NCI-H460 (cell line): ENCODE data around the gene CRB2. TPM values are rescaled to one million over a fixed set of nuclear protein-coding genes. Genes with fewer than 3 reads are reported as not detected.
"Not testable (repeated sequence)": the region's sequence is repeated elsewhere in the genome, so short reads cannot be mapped to it uniquely, and the experiment has no call there.

Experiments used
- DNase-seq: peaks from one replicate; pipeline ENCODE4 v3.0.0-alpha.2; 2016; ENCODE audit warnings: low read depth; ENCODE audit errors: extremely low read depth
- total RNA-seq: library from RNA; depleted of rRNA; stranded (reverse); fragments of >200 nt; shearing (Covaris generic); gene quantifications from 2 replicates; pipeline ENCODE4 v1.2.3, GENCODE V29; 2014

Gene CRB2
- total RNA-seq, 1 experiment from 2014 or later = not detected

DNA sequence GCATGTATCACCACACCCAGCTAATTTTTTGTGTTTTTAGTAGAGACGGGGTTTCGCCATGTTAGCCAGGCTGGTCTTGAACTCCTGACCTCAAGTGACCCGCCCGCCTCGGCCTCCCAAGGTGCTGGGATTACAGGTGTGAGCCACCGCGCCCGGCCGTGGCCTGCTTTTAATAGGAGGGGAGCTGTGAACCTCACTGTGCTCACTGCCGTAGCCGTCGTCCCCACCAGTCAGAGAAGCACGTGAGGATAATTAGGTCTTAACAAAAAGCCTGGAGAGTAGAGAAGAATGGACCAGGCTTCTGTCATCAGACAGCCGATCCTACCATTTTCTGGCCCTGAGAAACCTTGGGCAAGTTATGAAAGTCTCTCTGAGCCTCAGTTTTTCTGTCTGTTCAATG lies 42.9 kb downstream of the CRB2 start:
- DNase-seq = not testable (repeated sequence)

DNA sequence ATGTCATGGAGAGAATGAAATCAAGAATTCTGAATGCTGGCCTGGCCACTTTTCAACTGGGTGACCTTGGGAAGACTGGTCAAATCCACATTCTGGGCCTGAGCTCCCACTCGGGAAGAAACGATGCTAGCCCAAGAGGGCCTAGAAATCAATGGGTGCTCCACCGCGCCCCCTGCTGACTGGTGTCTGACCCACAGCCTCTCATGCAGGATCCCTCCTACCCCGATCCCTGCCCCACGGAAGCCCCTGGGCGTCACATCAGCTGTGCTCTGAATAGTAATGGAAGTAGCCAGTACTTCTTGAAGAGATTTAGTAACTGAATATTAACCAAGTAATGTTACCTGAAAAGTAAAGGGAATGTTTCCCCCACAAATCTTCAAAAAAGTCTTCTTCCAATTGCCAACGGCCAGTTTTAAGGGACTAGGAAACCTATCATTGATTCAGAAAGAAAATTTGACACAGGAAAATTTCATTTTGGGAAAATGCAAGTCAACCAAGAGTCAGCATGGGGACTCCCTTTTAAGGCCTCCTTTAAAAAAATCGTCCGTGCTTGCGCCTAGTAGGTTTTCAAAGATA lies 43.9 kb downstream of the CRB2 start:
- DNase-seq = peak; percentile 21

DNA sequence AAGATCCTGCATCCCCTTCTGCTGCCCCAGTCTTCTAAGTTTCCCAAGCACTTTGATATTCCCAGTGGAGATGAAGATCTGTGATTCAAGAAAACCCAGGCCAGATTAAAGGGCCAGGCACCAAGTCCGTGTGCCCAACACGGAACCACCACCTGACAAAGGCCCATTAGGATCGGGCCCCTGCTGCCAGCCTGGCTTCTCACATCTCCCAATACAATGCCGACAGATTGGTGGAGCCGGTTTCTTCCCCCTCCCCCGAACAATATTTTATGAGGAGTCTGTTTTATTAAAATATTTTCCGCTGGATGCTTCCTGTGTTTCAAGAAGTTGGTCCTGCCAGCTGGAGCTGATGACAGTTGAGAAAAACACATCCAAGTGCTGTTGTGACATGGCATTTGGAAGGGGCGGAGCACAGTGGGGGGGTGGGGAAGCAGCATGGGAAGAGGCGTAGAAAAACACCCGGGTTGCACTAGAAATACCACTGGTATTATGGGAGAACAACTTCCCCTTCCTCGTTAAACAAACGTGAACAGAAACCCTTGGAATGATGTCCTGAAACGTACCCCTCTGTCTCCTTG lies 45.0 kb downstream of the CRB2 start:
- DNase-seq = no peak

DNA sequence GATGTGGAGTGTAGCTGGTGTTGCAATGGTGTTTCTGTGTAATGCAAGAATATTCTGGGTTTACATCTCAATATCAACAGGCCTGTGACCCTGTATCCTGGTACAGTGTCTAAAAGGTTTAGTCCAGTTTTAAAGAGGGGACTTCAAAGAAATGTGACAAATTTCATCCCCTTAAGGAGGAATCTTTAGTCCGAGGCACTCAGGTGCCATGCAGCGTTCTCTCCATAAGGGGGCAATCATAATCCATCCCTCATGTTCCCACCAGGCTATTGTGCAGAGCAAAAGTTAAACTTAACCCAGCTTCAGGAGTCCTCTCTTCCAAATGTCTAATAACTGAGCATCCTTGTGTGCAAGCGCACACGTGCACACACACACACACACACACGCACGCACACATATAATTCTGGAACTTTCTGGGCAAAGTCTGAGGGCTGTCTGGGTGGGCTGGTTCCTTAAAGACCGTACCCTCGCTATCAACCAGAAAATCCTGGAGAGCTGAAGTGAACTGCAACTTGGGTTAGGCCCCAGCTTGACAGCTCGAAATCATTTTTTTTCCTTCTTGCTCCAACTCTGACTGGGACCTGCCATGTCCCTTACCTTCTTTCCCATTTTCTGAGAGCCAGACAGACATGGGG lies 46.0 kb downstream of the CRB2 start:
- DNase-seq = peak; percentile 36

DNA sequence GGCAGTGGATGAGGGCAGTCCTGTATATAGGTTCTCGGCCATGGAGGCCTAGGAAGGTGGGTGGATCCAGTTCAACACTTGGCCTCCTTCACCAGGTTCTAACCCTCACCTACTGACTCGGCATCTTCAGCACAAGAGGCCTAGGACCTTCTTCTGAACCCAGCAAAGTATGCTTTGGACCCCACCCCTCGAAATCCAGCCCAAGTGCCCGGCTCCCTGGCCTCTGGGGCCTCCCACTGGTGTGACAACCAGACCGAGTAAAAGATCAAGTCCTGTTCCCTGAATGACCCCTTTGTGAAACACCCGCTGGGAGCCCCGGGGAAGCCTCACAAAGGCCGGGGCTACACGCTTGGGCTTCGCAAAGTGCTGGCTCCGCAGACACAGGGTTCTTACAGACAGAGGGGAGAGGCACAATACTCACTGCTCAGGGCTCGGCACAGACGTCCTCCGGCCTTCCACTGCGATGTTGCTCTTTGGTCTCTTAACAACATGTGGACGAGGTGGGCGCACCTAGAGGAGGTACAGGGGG lies 47.0 kb downstream of the CRB2 start:
- no peak for DNase-seq

DNA sequence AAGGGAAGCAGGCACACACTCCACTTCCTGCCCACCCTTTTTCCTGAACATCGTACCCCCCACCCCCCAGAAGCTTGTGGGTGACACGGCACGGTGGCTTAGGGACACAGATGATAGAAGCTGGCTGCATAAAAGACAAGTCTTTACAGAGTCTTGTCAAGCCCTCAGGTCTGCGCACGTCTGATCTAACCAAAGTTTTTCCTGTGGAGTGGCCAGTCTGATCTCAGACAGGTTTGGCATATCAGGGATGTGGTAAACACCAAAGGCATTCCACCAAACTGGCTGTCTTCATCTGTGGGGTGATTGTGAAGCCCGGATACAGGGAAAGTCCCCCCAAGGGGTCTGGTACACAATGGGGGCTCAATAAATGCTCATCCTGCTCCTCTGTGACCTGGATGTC lies 50.0 kb downstream of the CRB2 start:
- no peak for DNase-seq

DNA sequence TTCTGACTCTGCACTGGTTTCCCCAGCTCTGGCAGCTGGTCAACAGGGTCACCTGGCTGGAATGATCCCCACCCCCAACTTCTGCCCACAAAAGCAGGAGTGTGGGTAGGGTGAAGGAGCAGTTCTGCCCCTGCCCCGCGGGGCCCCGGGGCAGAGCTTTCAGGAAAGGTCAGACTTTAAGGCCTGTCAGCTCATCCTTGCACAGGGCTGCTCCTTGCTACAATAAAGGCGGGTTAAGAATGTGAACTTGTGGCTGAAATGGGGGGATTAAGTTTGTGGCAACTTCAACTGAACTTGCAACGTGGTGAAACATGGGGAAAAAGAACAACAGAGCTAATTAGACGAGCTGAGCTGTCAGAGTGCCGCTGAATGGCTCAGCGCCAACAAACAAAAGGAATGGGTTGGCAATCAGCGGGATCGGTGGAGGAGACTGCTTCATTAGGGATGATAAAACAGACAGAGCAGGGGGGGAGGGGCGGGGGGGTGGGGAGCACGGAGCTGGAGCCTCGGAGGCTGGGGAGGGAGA lies 50.8 kb downstream of the CRB2 start:
- DNase-seq = no peak

DNA sequence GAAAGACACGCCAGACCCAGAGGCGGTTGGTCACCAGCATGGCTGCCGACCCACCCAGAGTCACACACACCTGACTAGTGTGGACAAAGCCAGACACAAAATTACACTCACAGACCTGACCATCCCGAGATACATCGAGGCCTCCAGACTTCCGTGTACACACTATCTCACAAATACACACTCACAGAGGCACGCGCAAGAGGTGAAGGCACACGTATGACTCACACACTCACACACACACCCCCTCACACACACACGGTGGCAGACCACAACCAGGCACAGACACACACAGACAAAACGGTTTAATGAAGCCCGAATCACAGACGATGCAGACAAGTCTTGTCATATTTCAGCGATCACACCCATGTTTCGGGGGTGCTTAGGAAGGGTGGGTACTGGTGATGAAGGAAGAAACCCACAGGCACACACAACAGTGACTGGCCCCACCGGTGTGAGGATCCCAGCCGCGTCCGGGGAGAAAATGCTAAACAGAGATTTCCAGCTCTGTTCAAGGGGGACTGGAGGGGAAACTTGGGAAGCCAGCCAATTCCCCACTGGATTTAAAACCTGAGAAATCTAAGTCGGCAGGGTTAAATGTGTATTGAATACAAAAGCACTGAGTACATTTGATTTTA lies 51.3 kb downstream of the CRB2 start:
- DNase-seq = no peak

DNA sequence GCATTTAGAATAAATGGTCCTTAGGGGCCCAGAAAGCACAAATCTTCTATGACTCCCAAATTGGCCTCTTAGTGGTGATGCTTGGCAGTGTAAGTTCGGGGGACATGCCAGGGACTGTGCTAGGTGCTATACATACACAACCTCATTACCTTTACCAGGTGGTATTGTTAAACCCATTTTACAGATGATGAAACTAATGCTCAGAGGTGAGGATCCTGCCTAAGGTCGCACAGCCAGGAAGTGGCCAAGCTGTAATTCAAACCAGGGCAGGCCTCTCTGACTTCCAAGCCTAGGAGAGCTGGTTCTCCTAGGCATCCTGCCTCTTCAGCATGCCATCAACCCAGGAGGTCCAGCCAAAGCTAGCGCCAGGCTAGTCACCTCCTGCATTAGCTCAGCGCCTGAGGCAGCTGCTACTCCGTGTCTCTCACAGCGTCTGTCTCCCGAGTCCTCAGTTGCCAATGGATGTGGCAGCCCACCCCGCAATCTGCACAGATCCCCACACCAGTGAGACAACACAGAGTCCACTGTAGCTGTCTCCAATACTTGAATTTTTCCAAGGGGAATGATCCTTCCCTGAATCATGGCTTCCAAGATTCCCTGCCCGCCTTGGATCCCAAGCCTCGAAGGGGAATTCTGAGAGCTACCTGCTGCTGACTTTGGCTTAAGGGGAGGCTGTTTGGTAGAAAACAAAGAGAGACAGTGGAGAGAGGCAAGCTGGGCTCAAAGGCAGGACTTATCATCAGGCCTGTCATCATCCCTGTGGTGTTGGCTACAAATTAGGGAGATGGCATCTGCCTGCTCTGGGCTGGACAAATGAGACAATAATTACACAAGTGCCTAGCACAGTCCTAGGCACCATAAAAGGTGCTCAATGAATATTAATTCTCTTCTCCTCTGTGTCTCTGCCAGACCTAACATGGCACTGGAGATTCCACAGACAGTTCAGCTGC lies 52.6 kb downstream of the CRB2 start:
- DNase-seq = no peak

DNA sequence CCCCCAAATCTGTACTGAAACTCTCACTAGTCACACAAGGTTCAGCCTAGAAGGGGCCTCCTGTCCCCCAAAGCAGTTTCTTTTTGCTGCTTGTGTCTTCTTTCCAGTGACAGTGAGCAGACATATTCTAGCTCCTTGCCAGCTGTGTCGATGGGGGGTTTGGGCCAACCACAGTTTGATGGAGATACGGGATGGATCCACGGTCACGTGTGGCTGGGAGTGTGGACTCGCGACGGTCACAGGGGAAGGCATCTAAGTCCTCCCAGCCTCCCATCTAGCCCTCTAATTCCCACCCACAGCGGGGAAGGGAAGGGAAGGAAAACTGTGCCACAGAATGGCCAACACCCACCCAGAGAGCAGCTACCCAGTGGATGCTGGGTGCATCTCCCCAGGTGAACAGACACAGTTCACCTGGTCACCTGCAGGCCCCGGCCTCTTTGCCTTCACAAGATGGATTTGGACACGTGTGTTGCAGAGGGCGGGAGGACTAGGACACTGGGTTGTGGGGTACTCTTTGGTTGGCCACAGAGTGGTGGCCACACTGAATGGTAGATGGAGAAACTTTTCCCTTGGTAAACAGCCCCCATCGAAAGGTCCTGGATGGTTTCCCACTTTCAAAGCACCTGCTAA lies 54.4 kb downstream of the CRB2 start:
- no peak for DNase-seq

DNA sequence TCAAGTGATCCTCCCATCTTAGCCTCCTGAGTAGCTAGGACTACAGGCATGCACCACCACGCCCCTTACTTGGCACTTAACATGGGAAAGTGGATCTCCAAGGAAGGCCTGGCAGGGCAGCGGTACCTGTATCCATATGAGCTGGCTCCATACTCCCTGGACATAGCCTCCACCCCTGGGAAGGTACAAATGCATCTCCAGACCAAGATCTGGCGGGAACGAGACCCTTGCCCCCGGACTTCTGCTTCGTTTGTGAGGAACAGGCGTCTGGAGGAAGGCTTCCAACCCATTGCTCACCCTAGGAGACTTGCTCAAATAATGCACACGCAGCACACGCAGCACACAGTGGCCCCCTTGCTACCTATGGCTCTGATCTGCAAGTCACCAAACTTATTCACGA lies 55.2 kb downstream of the CRB2 start:
- no peak for DNase-seq

DNA sequence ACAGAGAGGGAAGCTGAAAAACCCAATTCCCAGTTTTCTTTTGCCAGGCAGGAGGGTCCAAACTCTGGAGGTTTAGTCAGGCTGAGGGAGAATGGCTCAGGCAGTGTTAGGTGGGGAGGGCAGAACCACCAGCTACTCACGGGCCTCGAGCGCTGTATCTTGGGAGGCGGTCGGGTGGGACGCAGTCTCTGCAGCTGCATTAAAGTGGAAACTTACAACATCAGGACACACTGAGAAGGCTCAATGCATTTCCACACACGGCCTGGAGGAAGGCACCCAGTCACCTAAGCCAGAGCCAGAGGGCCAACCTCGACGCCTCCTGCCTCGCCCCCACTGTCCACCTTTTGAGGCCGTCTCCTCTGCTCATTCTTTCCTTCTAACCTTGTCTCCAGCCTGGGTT lies 55.6 kb downstream of the CRB2 start:
- DNase-seq = no peak

DNA sequence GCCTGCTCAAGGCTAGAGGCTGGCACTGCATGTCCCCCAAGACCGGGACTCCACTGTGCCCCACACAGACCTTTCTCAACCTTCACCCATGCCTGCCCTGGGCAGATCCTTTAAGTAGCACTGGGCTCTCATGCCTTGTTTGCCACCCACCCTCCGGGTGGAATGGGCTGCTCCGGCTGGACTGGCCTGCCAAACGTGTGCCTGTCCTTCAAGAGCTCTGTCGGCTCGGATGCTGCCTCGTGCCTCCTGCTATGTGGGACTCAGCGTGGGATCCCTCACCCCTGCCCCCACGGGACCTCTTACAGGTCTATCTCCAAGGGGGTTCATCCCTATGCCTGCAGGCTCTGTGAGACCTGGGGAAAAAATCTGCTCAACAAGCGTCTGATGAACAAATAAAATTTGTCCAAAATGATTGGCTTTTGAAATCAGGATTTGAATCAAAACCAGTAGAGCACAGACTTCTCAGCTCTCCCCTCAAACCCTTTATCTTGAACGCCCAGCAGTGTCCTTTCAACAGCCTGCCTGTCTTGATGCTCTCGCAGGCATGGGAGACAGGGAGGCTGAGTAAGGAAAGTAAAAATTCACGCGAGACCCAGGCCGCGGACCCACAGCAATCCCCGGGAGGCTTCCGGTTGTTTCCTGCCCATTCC lies 56.3 kb downstream of the CRB2 start:
- DNase-seq = no peak

DNA sequence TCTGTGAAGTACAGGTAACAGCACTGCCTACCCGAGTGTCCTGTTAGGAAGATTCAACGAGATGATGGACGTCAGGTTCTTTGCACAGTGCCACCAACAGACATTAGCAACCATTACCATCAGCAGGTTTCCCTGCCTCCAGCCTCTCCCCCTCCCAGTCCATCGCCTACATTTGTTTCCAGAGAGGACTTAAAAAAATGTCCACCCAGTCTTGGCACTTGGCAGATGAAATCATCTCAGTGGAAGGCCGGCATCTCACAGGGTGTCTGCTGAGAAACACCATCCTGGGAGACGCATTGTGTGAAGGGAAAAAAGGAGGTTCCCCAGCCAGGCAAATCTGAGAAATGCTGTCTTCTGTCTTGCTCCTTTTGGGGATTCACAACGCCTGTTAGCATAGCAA lies 58.2 kb downstream of the CRB2 start:
- DNase-seq = no peak

DNA sequence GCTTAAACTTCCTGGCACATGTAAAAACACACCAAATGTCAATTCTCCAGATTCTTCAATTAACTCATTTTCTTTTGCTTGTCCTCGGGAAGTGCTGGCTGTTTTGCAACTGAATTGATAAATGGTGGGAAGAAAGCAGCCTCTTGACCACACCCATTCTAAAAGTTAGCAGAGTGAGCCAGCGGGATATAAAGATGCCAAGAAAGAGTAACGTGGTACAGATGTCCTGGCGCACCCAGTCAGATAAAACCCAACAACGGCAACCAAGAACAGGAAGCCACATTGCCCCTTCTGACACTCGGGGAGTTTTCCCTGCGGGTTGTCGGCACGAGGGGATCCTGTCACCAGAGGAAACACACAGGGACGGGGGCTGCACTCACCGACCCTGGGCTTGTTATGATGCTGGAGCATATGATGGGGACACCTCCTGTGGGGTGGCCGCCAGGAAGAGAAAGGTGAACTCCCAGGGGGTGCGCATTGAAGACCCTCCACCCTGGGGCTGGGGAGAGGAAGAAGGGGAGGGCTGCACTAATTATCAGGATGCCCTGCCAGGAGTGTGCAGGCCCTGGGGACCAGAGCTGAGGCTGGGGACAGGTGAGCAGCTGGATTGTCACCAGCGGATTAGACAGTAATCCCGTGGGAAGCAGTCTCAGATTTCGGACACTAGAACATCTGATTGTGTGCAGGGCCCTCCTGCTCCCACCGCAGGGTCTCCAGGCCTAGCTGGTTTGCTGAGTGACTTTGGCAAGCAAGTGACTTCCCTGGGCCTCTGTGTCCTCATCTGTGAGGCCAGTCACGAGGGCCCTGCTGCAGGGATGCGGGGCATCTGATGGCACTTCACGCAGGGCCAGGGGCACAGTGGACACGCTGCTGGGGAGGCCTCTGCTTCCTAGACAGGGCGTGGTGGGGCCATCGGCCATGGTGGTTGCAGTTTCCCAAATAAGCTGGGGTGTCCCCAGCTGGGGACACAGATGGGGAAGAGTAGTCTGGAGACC lies 59.2 kb downstream of the CRB2 start:
- DNase-seq = no peak

DNA sequence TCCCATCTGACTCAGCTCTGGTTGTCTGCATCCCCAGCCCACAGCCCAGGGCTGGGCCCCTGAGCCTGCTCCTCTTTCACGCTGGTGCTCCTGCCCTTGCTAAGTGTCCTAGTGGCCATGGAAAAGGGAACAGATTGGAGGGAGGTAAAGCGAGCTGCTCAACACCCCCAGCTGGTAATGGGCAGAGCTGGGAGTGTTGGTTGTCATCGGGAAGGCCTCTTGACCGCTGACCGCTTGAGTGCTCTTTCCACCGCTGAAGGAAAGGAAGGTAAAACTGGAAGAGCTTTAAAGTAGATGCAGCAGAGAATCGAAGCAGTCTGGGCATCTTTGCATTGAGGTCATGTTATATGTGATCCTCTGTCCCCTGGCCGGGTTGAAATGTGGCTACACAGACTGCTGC lies 60.2 kb downstream of the CRB2 start:
- DNase-seq = no peak

DNA sequence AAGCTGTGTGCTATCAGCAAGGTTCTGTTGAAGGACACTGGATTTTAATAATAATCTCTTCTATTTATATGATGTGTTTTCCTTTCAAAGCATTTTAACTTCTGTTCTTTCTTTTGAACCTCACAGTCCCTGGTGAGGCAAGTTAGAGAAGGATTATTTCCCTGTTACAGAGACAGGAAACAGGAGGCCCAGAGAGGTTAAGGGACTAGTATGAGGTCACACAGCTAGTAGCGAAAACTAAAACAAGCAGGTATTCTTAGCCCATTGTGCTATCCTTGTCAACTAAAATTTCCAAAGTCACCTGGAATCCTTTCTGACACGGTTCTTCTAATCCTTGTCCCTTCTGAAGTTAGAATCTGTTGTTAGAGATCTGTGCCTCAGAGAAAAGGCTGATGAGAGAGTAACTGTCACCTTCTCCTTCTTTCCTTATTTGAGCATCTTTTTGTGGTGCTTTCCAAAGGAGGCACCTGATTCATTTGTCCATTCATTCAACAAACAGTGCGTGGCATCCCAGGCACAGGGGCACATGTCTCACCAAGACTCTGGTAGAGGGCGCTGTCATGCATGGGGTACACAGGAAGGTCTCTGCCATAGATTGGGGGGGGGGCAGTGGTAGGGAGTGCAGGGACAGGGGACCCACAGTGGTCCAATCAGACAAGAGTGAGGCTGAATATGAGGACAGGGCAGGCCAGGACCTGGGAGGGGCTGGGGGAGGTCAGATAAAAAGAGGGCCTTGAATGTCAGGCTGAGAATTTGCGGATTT lies 61.5 kb downstream of the CRB2 start:
- no peak for DNase-seq

DNA sequence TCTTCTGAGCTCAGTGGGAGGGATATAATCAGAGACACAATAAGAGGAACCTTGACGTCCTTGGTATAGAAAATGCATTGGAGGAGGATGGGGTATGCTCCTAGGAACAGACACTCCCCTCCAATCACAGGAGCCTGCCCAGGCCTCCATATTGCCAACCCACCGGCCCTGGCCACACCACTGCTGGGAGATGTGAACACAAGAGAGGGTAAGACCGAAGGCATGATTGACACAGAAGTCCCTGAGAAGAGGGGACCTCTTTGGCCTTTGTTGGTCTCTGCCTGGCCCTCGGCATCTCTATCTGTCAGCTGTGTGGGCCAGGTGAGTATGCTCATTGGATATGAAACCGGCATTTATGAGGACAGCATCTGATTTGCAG lies 62.0 kb downstream of the CRB2 start:
- DNase-seq = no peak
